ENCODE measurements around the gene BMPR1B. TPM values are rescaled to one million over a fixed set of nuclear protein-coding genes. Genes with fewer than 3 reads are reported as not detected.

Gene BMPR1B
- total RNA-seq, 1 donor, result 4.3 TPM

GRCh38 chr4:95204873-95205272, 447.1 kb downstream of the BMPR1B start:
- TF ChIP-seq CTCF (IDR thresholded peaks at IDR 0.05; ENCODE audit: insufficient read depth, low read depth, low read length), result peak; percentile 37
- H3K4me3 ChIP-seq (ENCODE audit: low read depth, low read length), result no peak overlapping the region
- peak; percentile 4 for DNase-seq (ENCODE audit: low read depth)
